Gastrocnemius medialis (tissue), 4 donors: ENCODE results near the gene DLG1. TPM values are rescaled to one million over a fixed set of nuclear protein-coding genes. Genes with fewer than 3 reads are reported as not detected.
"Not testable (repeated sequence)": the region's sequence is repeated elsewhere in the genome, so short reads cannot be mapped to it uniquely, and the experiment has no call there.

Source experiments
- ATAC-seq, 2 donors: fragments of 150-250 bp; one replicate each; pipeline ENCODE4 v1.9.1; 2016
- DNase-seq, 2 donors: peaks; one replicate each; pipeline ENCODE4 v3.0.0-alpha.2; 2019
- H3K27ac ChIP-seq, 4 donors: fragments of 200-600 bp; sonication (generic); 1 replicate in 1 of 4; 2 replicates in 3 of 4; pipeline ENCODE4 v1.5.1; 2016 to 2018; ENCODE audit warnings: mild to moderate bottlenecking in 2 of 4, moderate library complexity in 1 of 4
- H3K27me3 ChIP-seq, 3 donors: fragments of 200-600 bp; sonication (generic) in 2 of 3; 1 replicate in 1 of 3; 2 replicates in 2 of 3; pipeline versions ENCODE4 v1.5.1 to v1.6.0; 2016 to 2019; ENCODE audit warnings: mild to moderate bottlenecking in 1 of 3, moderate library complexity in 1 of 3
- H3K36me3 ChIP-seq, 2 donors: fragments of 200-600 bp; sonication (generic) in 1 of 2; one replicate each; pipeline ENCODE4 v1.5.1; 2017 to 2018
- H3K4me1 ChIP-seq, 2 donors: fragments of 200-600 bp; sonication (generic) in 1 of 2; one replicate each; pipeline ENCODE4 v1.5.1; 2016 to 2017; ENCODE audit warnings: mild to moderate bottlenecking in 2 of 2
- H3K4me3 ChIP-seq, 4 donors: fragments of 200-600 bp; sonication (generic) in 3 of 4; 1 replicate in 1 of 4; 2 replicates in 3 of 4; pipeline ENCODE4 v1.5.1; 2016 to 2019; ENCODE audit warnings: mild to moderate bottlenecking in 2 of 4
- H3K9me3 ChIP-seq, 3 donors: fragments of 200-600 bp; sonication (generic) in 2 of 3; 1 replicate in 1 of 3; 2 replicates in 2 of 3; pipeline ENCODE4 v1.5.1; 2016 to 2019
- CTCF ChIP-seq, 5 experiments: fragments of 450-650 bp in 3 of 5; fragments of 200-600 bp in 2 of 5; sonication (generic) in 2 of 5; IDR thresholded peaks in 4 of 5; conservative IDR thresholded peaks in 1 of 5; 1 replicate in 4 of 5; 2 replicates in 1 of 5; pipeline ENCODE4 v1.5.1; 2016 to 2019; ENCODE audit warnings: antibody characterized with exemption in 5 of 5, mild to moderate bottlenecking in 3 of 5, moderate library complexity in 3 of 5
- POLR2A ChIP-seq, 2 donors: fragments of 450-650 bp; IDR thresholded peaks; one replicate each; pipeline ENCODE4 v1.6.1; 2017; ENCODE audit warnings: antibody characterized with exemption in 2 of 2, mild to moderate bottlenecking in 2 of 2, moderate library complexity in 2 of 2
- in situ Hi-C, 4 donors: fragments of 200-750 bp; cut with MboI; loops; one replicate each; pipeline versions ENCODE4 v1.15.0 to v1.8.0; 2017; ENCODE audit warnings: low sequenced_read_pairs in 4 of 4
- intact Hi-C: fragments of 100-400 bp; cut with DNase I; formaldehyde crosslinking; loops from one replicate; pipeline ENCODE4 v1.15.1; 2023; ENCODE audit warnings: low total_unique reads
- total RNA-seq, 4 donors: library from RNA; depleted of rRNA; stranded (reverse); fragments of >200 nt; gene quantifications; one replicate each; pipeline versions ENCODE4 v1.1.0 to v1.2.3, GENCODE V29; 2016

DLG1 gene
- total RNA-seq, 4 donors from 2014 or later = 41.4 to 112 (median 61.1) TPM

GRCh38 chr3:197278933-197279332 lies 19.5 kb downstream of the DLG1 start:
- DNase-seq = no peak
- no peaks in the 10 kb centered on the region for H3K9me3 ChIP-seq
- in situ Hi-C loops (no loop called here), intact Hi-C loops (no loop called here)
- ATAC-seq = peak in 1 of 2 donors; percentile 60
- no peaks in the 10 kb centered on the region for H3K27me3 ChIP-seq
- peaks cover 21 to 31% of the 10 kb centered on the region in 2 donors for H3K4me1 ChIP-seq
- H3K4me3 ChIP-seq = no peak overlapping the region
- peak overlapping the region; percentile 35 to 76 (median 63) for H3K27ac ChIP-seq
- TF ChIP-seq POLR2A (IDR thresholded peaks at IDR 0.05) = no peak
- H3K36me3 ChIP-seq = peaks cover 0 to 21% of the 10 kb centered on the region in 2 donors

- H3K9me3 ChIP-seq, H3K27me3 ChIP-seq, ATAC-seq, DNase-seq, H3K4me3 ChIP-seq, H3K27ac ChIP-seq, intact Hi-C loops, in situ Hi-C loops: not testable (repeated sequence)
- H3K36me3 ChIP-seq = peaks cover 0 to 12% of the 10 kb centered on the region in 2 donors
- H3K4me1 ChIP-seq = peaks cover 31 to 48% of the 10 kb centered on the region in 2 donors
These were observed 21.6 kb downstream of the DLG1 start for GRCh38 chr3:197276808-197277207.

- in situ Hi-C loops = no loop called here
- H3K4me3 ChIP-seq = no peak overlapping the region
- H3K4me1 ChIP-seq = peaks cover 52 to 64% of the 10 kb centered on the region in 2 donors
- H3K27me3 ChIP-seq = no peaks in the 10 kb centered on the region
- TF ChIP-seq CTCF (IDR thresholded peaks at IDR 0.05 in 4 of 5, conservative IDR thresholded peaks at IDR 0.05 in 1 of 5) (no peak), POLR2A (IDR thresholded peaks at IDR 0.05) (no peak)
- H3K9me3 ChIP-seq = no peaks in the 10 kb centered on the region
- no peaks in the 10 kb centered on the region for H3K36me3 ChIP-seq
- H3K27ac ChIP-seq = peak overlapping the region in 3 of 4 donors; percentile 12 to 55 (median 32)
- intact Hi-C loops = no loop called here
- no peak for DNase-seq
- ATAC-seq = peak; percentile 75 to 96
These were observed 27.7 kb downstream of the DLG1 start for GRCh38 chr3:197270558-197271317.

GRCh38 chr3:197269024-197269423 lies 29.4 kb downstream of the DLG1 start:
- intact Hi-C loops = no loop called here
- Histone ChIP-seq H3K27ac (peak overlapping the region in 1 of 4 donors; percentile 20), H3K27me3 (no peaks in the 10 kb centered on the region), H3K4me1 (peaks cover 55 to 66% of the 10 kb centered on the region in 2 donors), H3K4me3 (no peak overlapping the region), H3K36me3 (no peaks in the 10 kb centered on the region), H3K9me3 (no peaks in the 10 kb centered on the region)
- in situ Hi-C loops = no loop called here
- ATAC-seq (no peak), DNase-seq (no peak)
- no peak for TF ChIP-seq POLR2A (IDR thresholded peaks at IDR 0.05)
- no peak for TF ChIP-seq CTCF (IDR thresholded peaks at IDR 0.05 in 4 of 5, conservative IDR thresholded peaks at IDR 0.05 in 1 of 5)

- no peaks in the 10 kb centered on the region for H3K9me3 ChIP-seq
- TF ChIP-seq POLR2A (IDR thresholded peaks at IDR 0.05) (no peak), CTCF (IDR thresholded peaks at IDR 0.05 in 4 of 5, conservative IDR thresholded peaks at IDR 0.05 in 1 of 5) (no peak)
- H3K27ac ChIP-seq = peak overlapping the region; percentile 20 to 50 (median 42)
- in situ Hi-C loops = no loop called here
- H3K4me3 ChIP-seq = no peak overlapping the region
- ATAC-seq (no peak), DNase-seq (no peak)
- H3K27me3 ChIP-seq = no peaks in the 10 kb centered on the region
- H3K36me3 ChIP-seq = no peaks in the 10 kb centered on the region
- H3K4me1 ChIP-seq = peaks cover 52 to 63% of the 10 kb centered on the region in 2 donors
- intact Hi-C loops = no loop called here
These were observed 30.1 kb downstream of the DLG1 start for GRCh38 chr3:197268294-197268693.
